ENCODE measurements around the gene MYOZ3. TPM values are rescaled to one million over a fixed set of nuclear protein-coding genes. Genes with fewer than 3 reads are reported as not detected.
A peak's percentile ranks its signal among the peaks of the same experiment; 100 is the strongest.

Gene MYOZ3
- total RNA-seq, 1 donor, result 0.72 TPM

- H3K4me3 ChIP-seq (ENCODE audit: low read depth, low read length), result no peak overlapping the region
- peak; percentile 57 for DNase-seq (ENCODE audit: low read depth)
- no peak for TF ChIP-seq CTCF (IDR thresholded peaks at IDR 0.05; ENCODE audit: insufficient read depth, low read length)
Observed at GRCh38 chr5:150622157-150622556, 38.9 kb upstream of the MYOZ3 start.

GRCh38 chr5:150623152-150623877, 37.7 kb upstream of the MYOZ3 start:
- no peak for DNase-seq (ENCODE audit: low read depth)
- TF ChIP-seq CTCF (IDR thresholded peaks at IDR 0.05; ENCODE audit: insufficient read depth, low read length), result no peak
- no peak overlapping the region for H3K4me3 ChIP-seq (ENCODE audit: low read depth, low read length)

GRCh38 chr5:150623878-150624216, 37.2 kb upstream of the MYOZ3 start:
- no peak for DNase-seq (ENCODE audit: low read depth)
- no peak overlapping the region for H3K4me3 ChIP-seq (ENCODE audit: low read depth, low read length)
- TF ChIP-seq CTCF (IDR thresholded peaks at IDR 0.05; ENCODE audit: insufficient read depth, low read length), result no peak

- no peak for DNase-seq (ENCODE audit: low read depth)
- no peak for TF ChIP-seq CTCF (IDR thresholded peaks at IDR 0.05; ENCODE audit: insufficient read depth, low read length)
- H3K4me3 ChIP-seq (ENCODE audit: low read depth, low read length), result peak overlapping the region; percentile 71
Observed at GRCh38 chr5:150624334-150625163, 36.5 kb upstream of the MYOZ3 start.

- H3K4me3 ChIP-seq (ENCODE audit: low read depth, low read length), result peak overlapping the region; percentile 71
- no peak for DNase-seq (ENCODE audit: low read depth)
- no peak for TF ChIP-seq CTCF (IDR thresholded peaks at IDR 0.05; ENCODE audit: insufficient read depth, low read length)
Observed at GRCh38 chr5:150625164-150625535, 35.9 kb upstream of the MYOZ3 start.

GRCh38 chr5:150625831-150626746, 35.0 kb upstream of the MYOZ3 start:
- DNase-seq (ENCODE audit: low read depth), result no peak
- TF ChIP-seq CTCF (IDR thresholded peaks at IDR 0.05; ENCODE audit: insufficient read depth, low read length), result no peak
- peak overlapping the region; percentile 71 for H3K4me3 ChIP-seq (ENCODE audit: low read depth, low read length)
